A549 (cell line): ENCODE results near the gene TMEM51. TPM values are rescaled to one million over a fixed set of nuclear protein-coding genes. Genes with fewer than 3 reads are reported as not detected.

ENCODE experiments used
- ATAC-seq, 2 experiments: fragments of 200-7000 bp in 1 of 2; fragments of >200 bp in 1 of 2; cut with Nextera tagmentation in 1 of 2; cut with Tn5 transposase in 1 of 2; 3 replicates each; pipeline versions ENCODE4 v1.8.0 to v1.9.1; 2018 to 2020; ENCODE audit warnings: mild to moderate bottlenecking in 1 of 2, moderate library complexity in 1 of 2
- CTCF ChIA-PET: fragments of 300-600 bp; sonication (Branson Sonifier 250); formaldehyde crosslinking; extraction: SDS; loops from one replicate; lab custom pipeline; 2021; ENCODE audit warnings: antibody characterized with exemption, inconsistent platforms; lab: Yijun Ruan, JAX
- POLR2A ChIA-PET: fragments of 350-600 bp; formaldehyde crosslinking; extraction: SDS; loops from one replicate; lab custom pipeline; 2021; ENCODE audit warnings: antibody characterized with exemption, inconsistent platforms; lab: Yijun Ruan, JAX
- DNase-seq, 2 experiments: peaks; one replicate each; pipeline versions ENCODE4 v3.0.0 to v3.0.0-alpha.2; 2011 to 2016; ENCODE audit warnings: low read depth in 1 of 2, low spot score in 1 of 2
- FAIRE-seq: peaks from 2 replicates; lab custom pipeline; 2011; peaks lifted over from hg19 to GRCh38; lab: Jason Lieb, UNC
- H3K27ac ChIP-seq, 2 experiments: fragments of >200 bp; sonication (Bioruptor Twin); formaldehyde crosslinking; 3 replicates each; pipeline ENCODE4 v1.5.1; 2016 to 2017
- H3K4me1 ChIP-seq: fragments of >200 bp; sonication (Bioruptor Twin); formaldehyde crosslinking; 3 replicates; pipeline ENCODE4 v1.6.1; 2016
- H3K4me2 ChIP-seq: fragments of >200 bp; sonication (Bioruptor Twin); formaldehyde crosslinking; 3 replicates; pipeline ENCODE4 v1.6.1; 2016
- H3K4me3 ChIP-seq: fragments of >200 bp; sonication (Bioruptor Twin); formaldehyde crosslinking; 3 replicates; pipeline ENCODE4 v1.5.1; 2016
- H3K9me3 ChIP-seq: fragments of >200 bp; sonication (Bioruptor Twin); formaldehyde crosslinking; 3 replicates; pipeline ENCODE4 v1.6.1; 2016
- BHLHE40 ChIP-seq: IDR thresholded peaks from 2 replicates; pipeline ENCODE4 v1.6.1; 2012; ENCODE audit warnings: low read depth, low read length, inconsistent platforms
- CEBPB ChIP-seq, 2 experiments: fragments of >200 bp in 1 of 2; sonication (Bioruptor Twin) in 1 of 2; formaldehyde crosslinking in 1 of 2; IDR thresholded peaks; 2 replicates each; pipeline ENCODE4 v1.6.1; 2012 to 2016
- CHD4 ChIP-seq: fragments of 200-600 bp; sonication (generic); IDR thresholded peaks from 2 replicates; pipeline ENCODE4 v1.6.1; 2016; ENCODE audit warnings: antibody characterized with exemption, mild to moderate bottlenecking, borderline replicate concordance
- EHF ChIP-seq: fragments of 250-450 bp; sonication (Bioruptor Pico); IDR thresholded peaks from 2 replicates; pipeline ENCODE4 v1.5.0; 2020; ENCODE audit warnings: mild to moderate bottlenecking
- EHMT2 ChIP-seq: fragments of 200-600 bp; sonication (generic); IDR thresholded peaks from 2 replicates; pipeline ENCODE4 v1.6.1; 2016; ENCODE audit warnings: antibody characterized with exemption, low read depth, mild to moderate bottlenecking, moderate library complexity
- FOSL2 ChIP-seq, 2 experiments: fragments of 450-650 bp in 1 of 2; fragments of >200 bp in 1 of 2; sonication (Bioruptor Twin) in 1 of 2; formaldehyde crosslinking; IDR thresholded peaks; 2 replicates each; pipeline versions ENCODE4 v1.5.0 to v1.6.1; 2016 to 2020; ENCODE audit warnings: mild to moderate bottlenecking in 1 of 2, moderate library complexity in 1 of 2
- FOXS1 ChIP-seq: fragments of 250-450 bp; sonication (Bioruptor Pico); IDR thresholded peaks from 2 replicates; pipeline ENCODE4 v1.5.0; 2020; ENCODE audit warnings: mild to moderate bottlenecking, moderate library complexity
- GATA3 ChIP-seq: IDR thresholded peaks from 2 replicates; pipeline ENCODE4 v1.6.1; 2012; ENCODE audit warnings: borderline replicate concordance
- HOXA7 ChIP-seq: fragments of 250-450 bp; sonication (Bioruptor Pico); IDR thresholded peaks from 2 replicates; pipeline ENCODE4 v1.5.0; 2020; ENCODE audit warnings: mild to moderate bottlenecking, moderate library complexity
- JUN ChIP-seq, 2 experiments: fragments of >200 bp; sonication (Bioruptor Twin); formaldehyde crosslinking; IDR thresholded peaks; 2 replicates in 1 of 2; 3 replicates in 1 of 2; pipeline ENCODE4 v1.6.1; 2016 to 2017
- JUNB ChIP-seq: fragments of >200 bp; sonication (Bioruptor Twin); formaldehyde crosslinking; IDR thresholded peaks from 2 replicates; pipeline ENCODE4 v1.6.1; 2016
- KDM1A ChIP-seq: fragments of 200-600 bp; sonication (generic); IDR thresholded peaks from 2 replicates; pipeline ENCODE4 v1.6.1; 2016; ENCODE audit warnings: low read depth, mild to moderate bottlenecking
- MYC ChIP-seq: IDR thresholded peaks from 2 replicates; pipeline ENCODE4 v1.6.1; 2012; ENCODE audit warnings: mild to moderate bottlenecking, inconsistent platforms, low read length, improper control_type of control experiment, borderline replicate concordance
- NFE2L2 ChIP-seq: fragments of 150-350 bp; conservative IDR thresholded peaks from 2 replicates; pipeline ENCODE4 v1.6.1; 2014; ENCODE audit warnings: low read length
- NR3C1 ChIP-seq: fragments of >200 bp; sonication (Bioruptor Twin); formaldehyde crosslinking; IDR thresholded peaks from 3 replicates; pipeline ENCODE4 v1.6.1; 2017
- PHF8 ChIP-seq: fragments of 200-600 bp; sonication (generic); IDR thresholded peaks from 2 replicates; pipeline ENCODE4 v1.6.1; 2016; ENCODE audit warnings: low read depth, mild to moderate bottlenecking, antibody characterized with exemption, moderate library complexity, borderline replicate concordance
- RAD21 ChIP-seq, 2 experiments: fragments of >200 bp in 1 of 2; sonication (Bioruptor Twin) in 1 of 2; formaldehyde crosslinking in 1 of 2; IDR thresholded peaks in 1 of 2; conservative IDR thresholded peaks in 1 of 2; 2 replicates in 1 of 2; 3 replicates in 1 of 2; pipeline ENCODE4 v1.6.1; 2012 to 2018; ENCODE audit warnings: inconsistent platforms in 1 of 2
- RARB ChIP-seq: fragments of 250-450 bp; sonication (Bioruptor Pico); IDR thresholded peaks from 2 replicates; pipeline ENCODE4 v1.8.0; 2021; ENCODE audit warnings: mild to moderate bottlenecking, moderate library complexity
- RCOR1 ChIP-seq: fragments of 150-350 bp; IDR thresholded peaks from 2 replicates; pipeline ENCODE4 v1.6.1; 2014; ENCODE audit warnings: antibody characterized with exemption, low read length, low read depth
- ZFP36 ChIP-seq: fragments of 450-650 bp; IDR thresholded peaks from 2 replicates; pipeline ENCODE4 v1.6.1; 2014; ENCODE audit warnings: borderline replicate concordance; ENCODE audit not compliant: partially characterized antibody
- WGBS: methylation state at CpG from one replicate; pipeline ENCODE4 v1.1.6; 2017; ENCODE audit errors: missing lambda C conversion rate; 5-methylcytosine and 5-hydroxymethylcytosine counted together
- polyA plus RNA-seq, 4 experiments: library from polyadenylated mRNA; depleted of rRNA in 3 of 4; stranded (reverse); fragments of >200 nt; fragmentation: RNase III in 1 of 4; extraction: RNeasy Plus Mini Kit Qiagen cat#74134 plus additional on column Dnase treatment in 1 of 4; gene quantifications; 2 replicates in 3 of 4; 3 replicates in 1 of 4; pipeline ENCODE4 v1.2.3, GENCODE V29; 2011 to 2017
- TF ChIP-seq, protein P1 (sequence below): fragments of 250-450 bp; sonication (Bioruptor Pico); IDR thresholded peaks from 2 replicates; pipeline ENCODE4 v1.5.0; 2020; ENCODE audit warnings: low read depth, mild to moderate bottlenecking, moderate library complexity
- TF ChIP-seq, protein P2 (sequence below): fragments of 450-650 bp; IDR thresholded peaks from 2 replicates; pipeline ENCODE4 v1.6.1; 2014; ENCODE audit warnings: antibody characterized with exemption
- TF ChIP-seq, protein P3 (sequence below): fragments of 250-450 bp; sonication (Bioruptor Pico); IDR thresholded peaks from 2 replicates; pipeline ENCODE4 v1.5.0; 2021; ENCODE audit warnings: mild to moderate bottlenecking, moderate library complexity, borderline replicate concordance
- TF ChIP-seq, protein P4 (sequence below): fragments of 150-350 bp; IDR thresholded peaks from 2 replicates; pipeline ENCODE4 v1.6.1; 2014; ENCODE audit warnings: low read depth, mild to moderate bottlenecking, low read length

The TMEM51 gene
- polyA plus RNA-seq, 2 of the 4 experiments (the other 2 are of a cell fraction) = 20.0 to 22.8 TPM

DNA sequence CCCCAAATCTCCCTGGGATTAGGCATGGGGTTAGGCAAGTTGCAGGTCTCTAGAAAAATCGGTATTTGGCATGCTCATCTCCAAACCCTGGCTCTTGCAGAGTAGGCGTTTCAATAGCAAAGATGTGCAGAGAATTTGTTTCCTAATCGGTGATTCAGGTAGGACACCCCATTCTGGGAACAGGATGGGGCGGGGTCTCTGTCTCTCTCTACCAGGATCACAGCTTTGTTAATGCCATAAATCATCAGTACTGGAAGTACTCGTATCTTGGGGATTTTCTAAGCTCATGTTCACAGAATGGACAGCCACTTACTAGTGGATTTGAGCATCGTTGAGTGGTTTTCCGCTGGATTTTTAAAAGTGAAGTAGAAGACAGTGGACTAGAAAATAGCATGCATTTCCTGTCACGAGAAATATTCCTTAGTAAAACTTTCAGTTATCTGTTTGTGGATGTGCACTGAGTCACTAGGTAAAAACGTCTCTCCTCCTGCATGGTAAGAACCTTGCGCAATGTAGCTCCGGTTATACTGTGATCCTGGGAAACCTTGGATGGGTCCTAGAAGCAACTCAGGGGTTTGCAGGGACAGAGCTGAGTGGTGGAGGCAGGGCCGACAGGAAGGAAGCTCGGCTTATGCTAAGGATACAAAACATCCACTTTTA lies 5.1 kb downstream of the TMEM51 start (continued):
- no peak for TF ChIP-seq EHF (CRISPR knock-in tag)
- TF ChIP-seq JUNB = peak; percentile 66; the same call in 1 of the 2 replicates
- TF ChIP-seq NFE2L2 = no peak
- no peak for TF ChIP-seq ZFP36
- no peak for TF ChIP-seq EHMT2
- TF ChIP-seq, protein P1, sequence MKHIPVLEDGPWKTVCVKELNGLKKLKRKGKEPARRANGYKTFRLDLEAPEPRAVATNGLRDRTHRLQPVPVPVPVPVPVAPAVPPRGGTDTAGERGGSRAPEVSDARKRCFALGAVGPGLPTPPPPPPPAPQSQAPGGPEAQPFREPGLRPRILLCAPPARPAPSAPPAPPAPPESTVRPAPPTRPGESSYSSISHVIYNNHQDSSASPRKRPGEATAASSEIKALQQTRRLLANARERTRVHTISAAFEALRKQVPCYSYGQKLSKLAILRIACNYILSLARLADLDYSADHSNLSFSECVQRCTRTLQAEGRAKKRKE (CRISPR knock-in tag) = no peak
- TF ChIP-seq BHLHE40 = no peak
- no peak for TF ChIP-seq KDM1A
- TF ChIP-seq, protein P2, sequence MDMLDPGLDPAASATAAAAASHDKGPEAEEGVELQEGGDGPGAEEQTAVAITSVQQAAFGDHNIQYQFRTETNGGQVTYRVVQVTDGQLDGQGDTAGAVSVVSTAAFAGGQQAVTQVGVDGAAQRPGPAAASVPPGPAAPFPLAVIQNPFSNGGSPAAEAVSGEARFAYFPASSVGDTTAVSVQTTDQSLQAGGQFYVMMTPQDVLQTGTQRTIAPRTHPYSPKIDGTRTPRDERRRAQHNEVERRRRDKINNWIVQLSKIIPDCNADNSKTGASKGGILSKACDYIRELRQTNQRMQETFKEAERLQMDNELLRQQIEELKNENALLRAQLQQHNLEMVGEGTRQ = no peak
- TF ChIP-seq, protein P3, sequence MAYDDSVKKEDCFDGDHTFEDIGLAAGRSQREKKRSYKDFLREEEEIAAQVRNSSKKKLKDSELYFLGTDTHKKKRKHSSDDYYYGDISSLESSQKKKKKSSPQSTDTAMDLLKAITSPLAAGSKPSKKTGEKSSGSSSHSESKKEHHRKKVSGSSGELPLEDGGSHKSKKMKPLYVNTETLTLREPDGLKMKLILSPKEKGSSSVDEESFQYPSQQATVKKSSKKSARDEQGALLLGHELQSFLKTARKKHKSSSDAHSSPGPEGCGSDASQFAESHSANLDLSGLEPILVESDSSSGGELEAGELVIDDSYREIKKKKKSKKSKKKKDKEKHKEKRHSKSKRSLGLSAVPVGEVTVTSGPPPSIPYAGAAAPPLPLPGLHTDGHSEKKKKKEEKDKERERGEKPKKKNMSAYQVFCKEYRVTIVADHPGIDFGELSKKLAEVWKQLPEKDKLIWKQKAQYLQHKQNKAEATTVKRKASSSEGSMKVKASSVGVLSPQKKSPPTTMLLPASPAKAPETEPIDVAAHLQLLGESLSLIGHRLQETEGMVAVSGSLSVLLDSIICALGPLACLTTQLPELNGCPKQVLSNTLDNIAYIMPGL (CRISPR knock-in tag) = no peak
- no peak for TF ChIP-seq PHF8
- TF ChIP-seq JUN (IDR thresholded peaks at IDR 0.05) = peak; percentile 37 to 43; a peak in 2 of 5 replicates
- no peak for TF ChIP-seq RCOR1
- TF ChIP-seq CHD4 = no peak
- TF ChIP-seq FOSL2 (IDR thresholded peaks at IDR 0.05) = peak; percentile 47; the same call in 1 of the 2 replicates
- TF ChIP-seq FOSL2 (CRISPR knock-in tag; IDR thresholded peaks at IDR 0.05) = peak; percentile 40; the same call in 1 of the 2 replicates
- no peak for TF ChIP-seq RARB (CRISPR knock-in tag)
- TF ChIP-seq, protein P4, sequence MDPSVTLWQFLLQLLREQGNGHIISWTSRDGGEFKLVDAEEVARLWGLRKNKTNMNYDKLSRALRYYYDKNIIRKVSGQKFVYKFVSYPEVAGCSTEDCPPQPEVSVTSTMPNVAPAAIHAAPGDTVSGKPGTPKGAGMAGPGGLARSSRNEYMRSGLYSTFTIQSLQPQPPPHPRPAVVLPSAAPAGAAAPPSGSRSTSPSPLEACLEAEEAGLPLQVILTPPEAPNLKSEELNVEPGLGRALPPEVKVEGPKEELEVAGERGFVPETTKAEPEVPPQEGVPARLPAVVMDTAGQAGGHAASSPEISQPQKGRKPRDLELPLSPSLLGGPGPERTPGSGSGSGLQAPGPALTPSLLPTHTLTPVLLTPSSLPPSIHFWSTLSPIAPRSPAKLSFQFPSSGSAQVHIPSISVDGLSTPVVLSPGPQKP = no peak
- no peak for TF ChIP-seq GATA3
- TF ChIP-seq NR3C1 = no peak
- no peak for TF ChIP-seq HOXA7 (CRISPR knock-in tag)
- TF ChIP-seq CEBPB (IDR thresholded peaks at IDR 0.05) = peak; percentile 94 to 99

DNA sequence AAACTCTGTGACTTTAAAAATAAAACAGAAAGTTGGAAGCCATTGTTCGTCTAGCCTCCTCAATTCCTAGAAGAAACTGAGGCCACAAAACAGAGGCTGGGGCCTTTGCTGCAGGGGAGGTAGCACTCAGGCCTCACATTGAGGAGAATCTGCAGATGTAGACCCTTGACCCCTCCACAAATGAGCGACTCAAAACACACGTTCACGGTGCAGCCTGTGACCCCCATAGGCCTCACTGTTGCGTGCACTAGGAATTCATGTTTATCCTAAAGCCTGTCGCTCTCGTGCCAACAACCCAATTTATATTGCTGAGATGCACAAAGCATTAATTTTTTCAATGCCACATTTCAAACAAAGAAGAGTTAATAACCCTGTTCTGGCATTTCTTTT lies 5.6 kb downstream of the TMEM51 start:
- Histone ChIP-seq H3K9me3 (no peaks in the 10 kb centered on the region), H3K4me1 (peaks cover 67% of the 10 kb centered on the region), H3K27ac (peak overlapping the region; percentile 79 to 99), H3K4me3 (no peak overlapping the region), H3K4me2 (peak overlapping the region; percentile 99)
- CTCF ChIA-PET = interaction anchor here (0.9 to 1.9 kb wide), 5 partner anchors 10 to 52 kb away, joined by 3 to 7 read pairs (median 3); no protein-coding TSS in a partner anchor
- no peak for TF ChIP-seq MYC
- TF ChIP-seq JUN (IDR thresholded peaks at IDR 0.05) = 0 out of 5 replicates have a peak, but pooled peaks of 1 of the 2 experiments have one; percentile 7
- 0 out of 5 replicates have a peak, but pooled peaks of 1 of the 2 experiments have one; percentile 4 for TF ChIP-seq RAD21 (conservative IDR thresholded peaks at IDR 0.05 in 1 of 2, IDR thresholded peaks at IDR 0.05 in 1 of 2)
- no peak for TF ChIP-seq EHMT2
- no peak for TF ChIP-seq FOXS1 (CRISPR knock-in tag)
- DNase-seq (no peak), ATAC-seq (no peak), FAIRE-seq (no peak)
- POLR2A ChIA-PET = interaction anchor here (0.5 to 1.4 kb wide), 5 partner anchors 9 to 1349 kb away, joined by 3 to 12 read pairs (median 4); no protein-coding TSS in a partner anchor
- WGBS = 40% methylated on average over 7 of the region's 7 CpGs
